ENCODE measurements around the gene THAP2. TPM values are rescaled to one million over a fixed set of nuclear protein-coding genes. Genes with fewer than 3 reads are reported as not detected.

THAP2 gene
- total RNA-seq, 1 donor from 2014 or later, result 7.8 TPM

GRCh38 chr12:71642264-71642663 is 21.8 kb upstream of the THAP2 start:
- DNase-seq (ENCODE audit: low spot score in 2 of 2, unreplicated experiment in 2 of 2), result no peak
- peak overlapping the region; percentile 59 for H3K27ac Mint-ChIP-seq
- TF ChIP-seq CTCF (IDR thresholded peaks at IDR 0.05; ENCODE audit: unreplicated experiment), result no peak
- H3K4me1 Mint-ChIP-seq, result peaks cover 13% of the 10 kb centered on the region
- H3K36me3 Mint-ChIP-seq, result peaks cover 27% of the 10 kb centered on the region
- no peaks in the 10 kb centered on the region for H3K27me3 Mint-ChIP-seq (ENCODE audit: low read depth)
- H3K9me3 Mint-ChIP-seq, result no peaks in the 10 kb centered on the region
- no peak overlapping the region for H3K4me3 Mint-ChIP-seq

GRCh38 chr12:71645268-71645667 is 18.8 kb upstream of the THAP2 start:
- TF ChIP-seq CTCF (IDR thresholded peaks at IDR 0.05; ENCODE audit: unreplicated experiment), result no peak
- Mint-ChIP-seq H3K4me3 (no peak overlapping the region), H3K27ac (no peak overlapping the region), H3K9me3 (no peaks in the 10 kb centered on the region), H3K4me1 (peaks cover 13% of the 10 kb centered on the region), H3K36me3 (peaks cover 25% of the 10 kb centered on the region), H3K27me3 (ENCODE audit: low read depth) (no peaks in the 10 kb centered on the region)
- DNase-seq (ENCODE audit: low spot score in 2 of 2, unreplicated experiment in 2 of 2), result no peak

GRCh38 chr12:71646512-71646911 is 17.6 kb upstream of the THAP2 start:
- Mint-ChIP-seq H3K27ac (no peak overlapping the region), H3K9me3 (no peaks in the 10 kb centered on the region), H3K27me3 (ENCODE audit: low read depth) (no peaks in the 10 kb centered on the region), H3K4me1 (peaks cover 10% of the 10 kb centered on the region), H3K4me3 (no peak overlapping the region), H3K36me3 (peaks cover 24% of the 10 kb centered on the region)
- TF ChIP-seq CTCF (IDR thresholded peaks at IDR 0.05; ENCODE audit: unreplicated experiment), result no peak
- DNase-seq (ENCODE audit: low spot score in 2 of 2, unreplicated experiment in 2 of 2), result no peak

GRCh38 chr12:71648537-71648936 is 15.6 kb upstream of the THAP2 start:
- H3K27ac Mint-ChIP-seq, result no peak overlapping the region
- H3K4me3 Mint-ChIP-seq, result no peak overlapping the region
- H3K4me1 Mint-ChIP-seq, result no peaks in the 10 kb centered on the region

GRCh38 chr12:71649401-71649800 is 14.7 kb upstream of the THAP2 start:
- DNase-seq (ENCODE audit: low spot score in 2 of 2, unreplicated experiment in 2 of 2), result no peak
- no peak for TF ChIP-seq CTCF (IDR thresholded peaks at IDR 0.05; ENCODE audit: unreplicated experiment)
- Mint-ChIP-seq H3K27me3 (ENCODE audit: low read depth) (no peaks in the 10 kb centered on the region), H3K27ac (no peak overlapping the region), H3K36me3 (peaks cover 18% of the 10 kb centered on the region), H3K9me3 (peaks cover 2% of the 10 kb centered on the region), H3K4me3 (no peak overlapping the region), H3K4me1 (no peaks in the 10 kb centered on the region)

More at GRCh38 chr12:71648537-71648936, 15.6 kb upstream of the THAP2 start:
- Mint-ChIP-seq H3K27me3 (ENCODE audit: low read depth) (no peaks in the 10 kb centered on the region), H3K36me3 (peaks cover 19% of the 10 kb centered on the region), H3K9me3 (no peaks in the 10 kb centered on the region)
- DNase-seq (ENCODE audit: low spot score in 2 of 2, unreplicated experiment in 2 of 2), result no peak
- no peak for TF ChIP-seq CTCF (IDR thresholded peaks at IDR 0.05; ENCODE audit: unreplicated experiment)

- Mint-ChIP-seq H3K36me3 (peaks cover 29% of the 10 kb centered on the region), H3K27me3 (ENCODE audit: low read depth) (no peaks in the 10 kb centered on the region), H3K4me1 (peaks cover 9% of the 10 kb centered on the region), H3K27ac (no peak overlapping the region), H3K9me3 (peaks cover 15% of the 10 kb centered on the region), H3K4me3 (no peak overlapping the region)
- no peak for DNase-seq (ENCODE audit: low spot score in 2 of 2, unreplicated experiment in 2 of 2)
- TF ChIP-seq CTCF (IDR thresholded peaks at IDR 0.05; ENCODE audit: unreplicated experiment), result no peak
These were observed 11.4 kb upstream of the THAP2 start for GRCh38 chr12:71652656-71653055.
